Left lung (tissue), 10 donors: Measurements from ENCODE around the gene MRPS16. TPM values are rescaled to one million over a fixed set of nuclear protein-coding genes. Genes with fewer than 3 reads are reported as not detected.

Source experiments
- ATAC-seq: fragments of 200-7000 bp; cut with Tn5 transposase; one replicate; pipeline ENCODE4 v1.9.1; 2020; ENCODE audit warnings: moderate library complexity
- DNase-seq, 4 donors: peaks; one replicate each; pipeline ENCODE4 v3.0.0-alpha.2; 2013 to 2020
- H3K27ac ChIP-seq, 2 donors: fragments of 200-600 bp; sonication (generic) in 1 of 2; one replicate each; pipeline versions ENCODE4 v1.5.0 to v1.8.0; 2020 to 2021
- H3K27me3 ChIP-seq, 2 donors: fragments of 200-600 bp; sonication (generic) in 1 of 2; one replicate each; pipeline versions ENCODE4 v1.5.0 to v1.8.0; 2020 to 2021
- H3K36me3 ChIP-seq, 2 donors: fragments of 200-600 bp; sonication (generic) in 1 of 2; one replicate each; pipeline versions ENCODE4 v1.5.0 to v1.8.0; 2020 to 2021
- H3K4me1 ChIP-seq, 2 donors: fragments of 200-600 bp; one replicate each; pipeline ENCODE4 v1.8.0; 2021
- H3K4me3 ChIP-seq, 2 donors: fragments of 200-600 bp; sonication (generic) in 1 of 2; one replicate each; pipeline versions ENCODE4 v1.5.0 to v1.8.0; 2020 to 2021; ENCODE audit warnings: mild to moderate bottlenecking in 1 of 2
- H3K9me3 ChIP-seq, 2 donors: fragments of 200-600 bp; sonication (generic) in 1 of 2; one replicate each; pipeline versions ENCODE4 v1.5.0 to v1.8.0; 2020 to 2021
- intact Hi-C, 2 donors: fragments of 100-400 bp; cut with DNase I; formaldehyde crosslinking; loops; one replicate each; pipeline versions ENCODE4 v1.11.2 to v1.14.2; 2022
- polyA plus RNA-seq, 6 donors: library from polyadenylated mRNA; unstranded; fragments of 120-200 nt; gene quantifications; one replicate each; pipeline ENCODE4 v1.2.1, GENCODE V29; 2013; ENCODE audit not compliant: insufficient read length in 6 of 6
- total RNA-seq, 2 donors: library from RNA; stranded (reverse); fragmentation: NEBNext Ultra II Directional; extraction: Animal tissue kit (Norgen Biotek cat#: 25700); gene quantifications; one replicate each; pipeline ENCODE4 v1.2.1, GENCODE V29; 2021
- TF ChIP-seq, protein P1 (sequence below), 2 donors: fragments of 200-600 bp; sonication (generic) in 1 of 2; IDR thresholded peaks; one replicate each; pipeline versions ENCODE4 v1.5.0 to v1.8.0; 2021; ENCODE audit warnings: antibody characterized with exemption in 2 of 2
- donor health status: DM: no; HTN: yes; CAD: no.
- donor health status: DM: no; HTN: no; CAD: no.

Gene MRPS16
- total and polyA plus RNA-seq, 8 donors = 57.2 to 83.6 (median 66.4) TPM

DNA sequence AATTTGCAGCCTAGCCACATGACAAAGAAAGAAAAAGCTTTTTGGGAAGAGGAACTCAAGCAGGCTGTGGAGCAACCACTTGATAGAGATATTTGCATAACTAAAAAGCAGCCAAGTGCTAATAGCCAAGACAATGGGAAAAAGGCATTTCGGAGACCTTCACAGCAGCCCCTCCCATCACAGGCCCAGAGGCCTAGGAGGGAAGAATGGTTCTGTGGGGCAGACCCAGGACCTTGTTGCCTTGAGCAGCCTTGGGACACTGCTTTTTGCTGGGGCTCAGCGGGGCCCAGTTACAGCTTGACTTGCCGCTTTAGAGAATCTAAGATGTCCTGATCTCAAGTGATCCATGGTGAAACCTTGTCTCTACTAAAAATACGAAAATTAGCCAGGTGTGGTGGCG is 46.1 kb downstream of the MRPS16 start:
- H3K4me1 ChIP-seq = no peaks in the 10 kb centered on the region
- intact Hi-C loops = no loop called here
- no peaks in the 10 kb centered on the region for H3K27me3 ChIP-seq
- no peaks in the 10 kb centered on the region for H3K9me3 ChIP-seq
- no peak for DNase-seq
- H3K36me3 ChIP-seq = peaks cover 0 to 29% of the 10 kb centered on the region in 2 donors
- H3K27ac ChIP-seq = no peak overlapping the region
- H3K4me3 ChIP-seq = no peak overlapping the region
- TF ChIP-seq, protein P1, sequence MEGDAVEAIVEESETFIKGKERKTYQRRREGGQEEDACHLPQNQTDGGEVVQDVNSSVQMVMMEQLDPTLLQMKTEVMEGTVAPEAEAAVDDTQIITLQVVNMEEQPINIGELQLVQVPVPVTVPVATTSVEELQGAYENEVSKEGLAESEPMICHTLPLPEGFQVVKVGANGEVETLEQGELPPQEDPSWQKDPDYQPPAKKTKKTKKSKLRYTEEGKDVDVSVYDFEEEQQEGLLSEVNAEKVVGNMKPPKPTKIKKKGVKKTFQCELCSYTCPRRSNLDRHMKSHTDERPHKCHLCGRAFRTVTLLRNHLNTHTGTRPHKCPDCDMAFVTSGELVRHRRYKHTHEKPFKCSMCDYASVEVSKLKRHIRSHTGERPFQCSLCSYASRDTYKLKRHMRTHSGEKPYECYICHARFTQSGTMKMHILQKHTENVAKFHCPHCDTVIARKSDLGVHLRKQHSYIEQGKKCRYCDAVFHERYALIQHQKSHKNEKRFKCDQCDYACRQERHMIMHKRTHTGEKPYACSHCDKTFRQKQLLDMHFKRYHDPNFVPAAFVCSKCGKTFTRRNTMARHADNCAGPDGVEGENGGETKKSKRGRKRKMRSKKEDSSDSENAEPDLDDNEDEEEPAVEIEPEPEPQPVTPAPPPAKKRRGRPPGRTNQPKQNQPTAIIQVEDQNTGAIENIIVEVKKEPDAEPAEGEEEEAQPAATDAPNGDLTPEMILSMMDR (IDR thresholded peaks at IDR 0.05) = no peak
- no peak for ATAC-seq

GRCh38 chr10:73205890-73206289 is 46.6 kb downstream of the MRPS16 start:
- Histone ChIP-seq H3K9me3 (no peaks in the 10 kb centered on the region), H3K4me1 (no peaks in the 10 kb centered on the region), H3K36me3 (peaks cover 0 to 27% of the 10 kb centered on the region in 2 donors), H3K4me3 (no peak overlapping the region), H3K27me3 (no peaks in the 10 kb centered on the region), H3K27ac (no peak overlapping the region)
- ATAC-seq (peak; percentile 43), DNase-seq (no peak)
- intact Hi-C loops = no loop called here
- TF ChIP-seq, protein P1 (IDR thresholded peaks at IDR 0.05) = no peak

- no peaks in the 10 kb centered on the region for H3K9me3 ChIP-seq
Measured at GRCh38 chr10:73205081-73205480, 47.4 kb downstream of the MRPS16 start.

More at GRCh38 chr10:73205081-73205480, 47.4 kb downstream of the MRPS16 start:
- no peak overlapping the region for H3K4me3 ChIP-seq
- TF ChIP-seq, protein P1 (IDR thresholded peaks at IDR 0.05) = no peak
- no peaks in the 10 kb centered on the region for H3K27me3 ChIP-seq
- ATAC-seq (no peak), DNase-seq (no peak)
- no peaks in the 10 kb centered on the region for H3K4me1 ChIP-seq
- intact Hi-C loops = no loop called here
- no peak overlapping the region for H3K27ac ChIP-seq
- peaks cover 0 to 20% of the 10 kb centered on the region in 2 donors for H3K36me3 ChIP-seq

Other genes with a start within 250 kb of the MRPS16 start
- 10 to 100 TPM; 49.3 to 60.3 TPM for gene P4HA1, start 155.8 kb downstream of the MRPS16 start, total RNA-seq
- gene P4HA1, start 155.8 kb downstream of the MRPS16 start, polyA plus RNA-seq = 10 to 100 TPM; 47.4 to 94.4 (median 67.8) TPM
- gene NUDT13, start 142.2 kb downstream of the MRPS16 start, total RNA-seq = 1 to 10 TPM; 1.4 to 2.1 TPM
- gene NUDT13, start 142.2 kb downstream of the MRPS16 start, polyA plus RNA-seq = 1 to 10 TPM; 6.1 to 7.9 (median 7.7) TPM
- 10 to 100 TPM; 22.6 to 25.0 TPM for gene ECD, start 84.6 kb downstream of the MRPS16 start, total RNA-seq
- gene ECD, start 84.6 kb downstream of the MRPS16 start, polyA plus RNA-seq = 10 to 100 TPM; 35.8 to 42.7 (median 36.8) TPM
- gene FAM149B1, start 84.5 kb downstream of the MRPS16 start, total RNA-seq = 10 to 100 TPM; 20.4 to 26.4 TPM
- 10 to 100 TPM; 41.8 to 58.8 (median 51.3) TPM for gene FAM149B1, start 84.5 kb downstream of the MRPS16 start, polyA plus RNA-seq
- gene DNAJC9, start 5.4 kb downstream of the MRPS16 start, total RNA-seq = 10 to 100 TPM; 14.6 to 17.6 TPM
- 10 to 100 TPM; 29.2 to 34.8 (median 32.8) TPM for gene DNAJC9, start 5.4 kb downstream of the MRPS16 start, polyA plus RNA-seq
- gene CFAP70, start 106.2 kb upstream of the MRPS16 start, total RNA-seq = 1 to 10 TPM in 1 of 2 donors, under 1 TPM in 1; 0.87 to 3.2 TPM
- 10 to 100 TPM in 4 of 6 donors, 1 to 10 TPM in 2; 9.0 to 21.8 (median 15.8) TPM for gene CFAP70, start 106.2 kb upstream of the MRPS16 start, polyA plus RNA-seq
- gene ANXA7, start 161.4 kb upstream of the MRPS16 start, total RNA-seq = 100 to 1,000 TPM in 1 of 2 donors, 10 to 100 TPM in 1; 99.4 to 118 TPM
- gene ANXA7, start 161.4 kb upstream of the MRPS16 start, polyA plus RNA-seq = 10 to 100 TPM; 63.7 to 78.9 (median 71.4) TPM
- 1 to 10 TPM; 1.3 to 2.7 TPM for gene MSS51, start 180.9 kb upstream of the MRPS16 start, total RNA-seq
- 1 to 10 TPM; 4.2 to 7.0 (median 5.6) TPM for gene MSS51, start 180.9 kb upstream of the MRPS16 start, polyA plus RNA-seq
- gene PPP3CB, start 243.4 kb upstream of the MRPS16 start, total RNA-seq = 10 to 100 TPM; 32.3 to 39.7 TPM
- gene PPP3CB, start 243.4 kb upstream of the MRPS16 start, polyA plus RNA-seq = 10 to 100 TPM; 63.0 to 71.3 (median 69.2) TPM